Measurements from ENCODE around the gene HAP1. TPM values are rescaled to one million over a fixed set of nuclear protein-coding genes. Genes with fewer than 3 reads are reported as not detected.
"Not testable (repeated sequence)": the region's sequence is repeated elsewhere in the genome, so short reads cannot be mapped to it uniquely, and the experiment has no call there.

The HAP1 gene, protein sequence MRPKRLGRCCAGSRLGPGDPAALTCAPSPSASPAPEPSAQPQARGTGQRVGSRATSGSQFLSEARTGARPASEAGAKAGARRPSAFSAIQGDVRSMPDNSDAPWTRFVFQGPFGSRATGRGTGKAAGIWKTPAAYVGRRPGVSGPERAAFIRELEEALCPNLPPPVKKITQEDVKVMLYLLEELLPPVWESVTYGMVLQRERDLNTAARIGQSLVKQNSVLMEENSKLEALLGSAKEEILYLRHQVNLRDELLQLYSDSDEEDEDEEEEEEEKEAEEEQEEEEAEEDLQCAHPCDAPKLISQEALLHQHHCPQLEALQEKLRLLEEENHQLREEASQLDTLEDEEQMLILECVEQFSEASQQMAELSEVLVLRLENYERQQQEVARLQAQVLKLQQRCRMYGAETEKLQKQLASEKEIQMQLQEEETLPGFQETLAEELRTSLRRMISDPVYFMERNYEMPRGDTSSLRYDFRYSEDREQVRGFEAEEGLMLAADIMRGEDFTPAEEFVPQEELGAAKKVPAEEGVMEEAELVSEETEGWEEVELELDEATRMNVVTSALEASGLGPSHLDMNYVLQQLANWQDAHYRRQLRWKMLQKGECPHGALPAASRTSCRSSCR
- not detected for total RNA-seq

DNA sequence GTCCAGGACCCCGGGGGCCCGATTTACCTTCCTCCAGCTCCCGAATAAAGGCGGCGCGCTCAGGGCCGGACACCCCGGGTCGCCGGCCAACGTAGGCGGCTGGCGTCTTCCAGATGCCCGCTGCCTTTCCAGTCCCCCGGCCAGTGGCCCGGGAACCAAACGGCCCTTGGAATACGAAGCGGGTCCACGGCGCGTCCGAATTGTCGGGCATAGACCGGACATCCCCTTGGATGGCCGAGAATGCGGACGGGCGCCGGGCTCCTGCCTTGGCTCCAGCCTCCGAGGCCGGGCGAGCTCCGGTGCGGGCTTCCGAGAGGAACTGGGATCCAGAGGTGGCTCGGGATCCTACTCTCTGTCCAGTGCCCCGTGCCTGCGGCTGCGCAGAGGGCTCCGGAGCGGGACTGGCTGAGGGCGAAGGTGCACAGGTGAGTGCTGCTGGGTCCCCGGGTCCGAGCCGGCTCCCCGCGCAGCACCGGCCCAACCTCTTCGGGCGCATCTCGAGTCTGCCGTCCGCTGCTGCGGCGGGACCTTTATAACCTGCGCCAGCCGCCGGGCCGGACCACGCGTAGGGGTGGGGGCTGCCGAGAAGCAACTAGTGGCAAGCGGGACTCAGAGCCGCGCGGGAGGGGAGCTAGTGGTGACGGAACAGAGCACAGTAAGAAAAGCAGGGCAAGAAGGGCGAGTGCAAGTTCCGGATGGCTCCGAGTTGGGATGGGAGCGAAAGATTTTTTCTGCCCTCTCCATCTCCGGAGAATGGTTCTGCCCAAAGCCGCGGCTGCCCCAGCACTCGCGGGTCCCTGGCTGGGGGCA is at the start of gene HAP1:
TSS of gene HAP1 (minus strand) at position 505 of the 810 bp plus-strand sequence. CDS start at position 496, 9 bp downstream.
- H3K4me3 ChIP-seq (ENCODE audit: low read length in 3 of 3) = peak within 1 kb of the TSS; percentile 23 to 63 (median 53)
- peaks cover 57 to 70% (median 58%) of the 10 kb centered on the region in 3 donors for H3K27me3 ChIP-seq (ENCODE audit: control insufficient read depth in 3 of 3, insufficient read depth in 3 of 3, low read length in 3 of 3)
- H3K27ac ChIP-seq (ENCODE audit: low read depth, low read length) = no peak within 1 kb of the TSS
- no peaks in the 10 kb centered on the region for H3K9me3 ChIP-seq (ENCODE audit: control insufficient read depth in 3 of 3, low read length in 3 of 3)
- peaks cover 8 to 18% (median 12%) of the 10 kb centered on the region in 3 donors for H3K4me1 ChIP-seq (ENCODE audit: control insufficient read depth in 3 of 3, insufficient read depth in 3 of 3, low read length in 3 of 3)
- no peaks in the 10 kb centered on the region for H3K36me3 ChIP-seq (ENCODE audit: control insufficient read depth in 3 of 3, insufficient read depth in 3 of 3, low read length in 3 of 3)
- H3K9ac ChIP-seq (ENCODE audit: low read depth in 1 of 3, low read length in 3 of 3) = peak within 1 kb of the TSS in 2 of 3 donors; percentile 12 to 33

DNA sequence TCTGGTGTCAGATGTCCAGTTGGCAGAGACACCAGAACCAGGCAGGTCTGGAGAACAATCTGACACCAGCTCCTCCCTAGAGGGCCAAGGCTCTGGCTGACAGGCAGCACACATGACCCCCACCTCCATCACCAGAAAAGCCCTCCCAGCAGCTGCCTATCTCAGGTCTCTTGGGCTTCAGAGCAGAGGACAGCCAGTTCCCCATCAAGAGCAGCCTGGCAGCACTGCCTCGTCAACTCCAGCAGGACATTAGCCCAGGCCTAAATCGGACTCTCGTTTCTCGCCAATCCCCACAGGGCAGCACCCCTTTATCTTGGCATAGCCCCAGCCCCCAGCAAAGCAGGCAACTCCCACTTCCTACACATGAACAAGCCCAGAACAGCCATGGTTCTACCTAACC is 47.7 kb upstream of the HAP1 start:
- H3K9me3 ChIP-seq (ENCODE audit: control insufficient read depth in 3 of 3, low read length in 3 of 3) = no peaks in the 10 kb centered on the region
- peaks cover 53 to 63% (median 57%) of the 10 kb centered on the region in 3 donors for H3K4me1 ChIP-seq (ENCODE audit: control insufficient read depth in 3 of 3, insufficient read depth in 3 of 3, low read length in 3 of 3)
- no peaks in the 10 kb centered on the region for H3K36me3 ChIP-seq (ENCODE audit: control insufficient read depth in 3 of 3, insufficient read depth in 3 of 3, low read length in 3 of 3)
- H3K27me3 ChIP-seq (ENCODE audit: control insufficient read depth in 3 of 3, insufficient read depth in 3 of 3, low read length in 3 of 3) = no peaks in the 10 kb centered on the region
- peak overlapping the region; percentile 40 to 54 (median 43) for H3K4me3 ChIP-seq (ENCODE audit: low read length in 3 of 3)
- H3K27ac ChIP-seq (ENCODE audit: low read depth, low read length) = peak overlapping the region; percentile 78
- peak overlapping the region; percentile 36 to 50 (median 45) for H3K9ac ChIP-seq (ENCODE audit: low read depth in 1 of 3, low read length in 3 of 3)

- H3K9ac ChIP-seq (ENCODE audit: low read depth in 1 of 3, low read length in 3 of 3) = peak overlapping the region in 1 of 3 donors; percentile 50
- H3K27ac ChIP-seq (ENCODE audit: low read depth, low read length) = peak overlapping the region; percentile 78
- H3K4me3 ChIP-seq (ENCODE audit: low read length in 3 of 3) = peak overlapping the region in 2 of 3 donors; percentile 16 to 17
- H3K36me3 ChIP-seq (ENCODE audit: control insufficient read depth in 3 of 3, insufficient read depth in 3 of 3, low read length in 3 of 3) = no peaks in the 10 kb centered on the region
- no peaks in the 10 kb centered on the region for H3K9me3 ChIP-seq (ENCODE audit: control insufficient read depth in 3 of 3, low read length in 3 of 3)
- H3K4me1 ChIP-seq (ENCODE audit: control insufficient read depth in 3 of 3, insufficient read depth in 3 of 3, low read length in 3 of 3) = peaks cover 58 to 66% (median 63%) of the 10 kb centered on the region in 3 donors
- no peaks in the 10 kb centered on the region for H3K27me3 ChIP-seq (ENCODE audit: control insufficient read depth in 3 of 3, insufficient read depth in 3 of 3, low read length in 3 of 3)
These were observed 47.1 kb upstream of the HAP1 start for GRCh38 chr17:41781404-41782110.

- no peak overlapping the region for H3K4me3 ChIP-seq (ENCODE audit: low read length in 3 of 3)
- no peak overlapping the region for H3K9ac ChIP-seq (ENCODE audit: low read depth in 1 of 3, low read length in 3 of 3)
- no peak overlapping the region for H3K27ac ChIP-seq (ENCODE audit: low read depth, low read length)
- peaks cover 70 to 74% (median 73%) of the 10 kb centered on the region in 3 donors for H3K4me1 ChIP-seq (ENCODE audit: control insufficient read depth in 3 of 3, insufficient read depth in 3 of 3, low read length in 3 of 3)
- no peaks in the 10 kb centered on the region for H3K27me3 ChIP-seq (ENCODE audit: control insufficient read depth in 3 of 3, insufficient read depth in 3 of 3, low read length in 3 of 3)
- peaks cover 0 to 2% (median 0%) of the 10 kb centered on the region in 3 donors for H3K36me3 ChIP-seq (ENCODE audit: control insufficient read depth in 3 of 3, insufficient read depth in 3 of 3, low read length in 3 of 3)
- H3K9me3 ChIP-seq (ENCODE audit: control insufficient read depth in 3 of 3, low read length in 3 of 3) = no peaks in the 10 kb centered on the region
These were observed 45.5 kb upstream of the HAP1 start for GRCh38 chr17:41779954-41780353.

- peak overlapping the region in 2 of 3 donors; percentile 35 to 52 for H3K4me3 ChIP-seq (ENCODE audit: low read length in 3 of 3)
- H3K9ac ChIP-seq (ENCODE audit: low read depth in 1 of 3, low read length in 3 of 3) = peak overlapping the region in 2 of 3 donors; percentile 51 to 66
- H3K4me1 ChIP-seq (ENCODE audit: control insufficient read depth in 3 of 3, insufficient read depth in 3 of 3, low read length in 3 of 3) = peaks cover 71 to 79% (median 74%) of the 10 kb centered on the region in 3 donors
- H3K36me3 ChIP-seq (ENCODE audit: control insufficient read depth in 3 of 3, insufficient read depth in 3 of 3, low read length in 3 of 3) = peaks cover 0 to 3% (median 0%) of the 10 kb centered on the region in 3 donors
- no peaks in the 10 kb centered on the region for H3K9me3 ChIP-seq (ENCODE audit: control insufficient read depth in 3 of 3, low read length in 3 of 3)
- H3K27ac ChIP-seq (ENCODE audit: low read depth, low read length) = peak overlapping the region; percentile 49
- no peaks in the 10 kb centered on the region for H3K27me3 ChIP-seq (ENCODE audit: control insufficient read depth in 3 of 3, insufficient read depth in 3 of 3, low read length in 3 of 3)
These were observed 43.2 kb upstream of the HAP1 start for GRCh38 chr17:41777574-41778188.

DNA sequence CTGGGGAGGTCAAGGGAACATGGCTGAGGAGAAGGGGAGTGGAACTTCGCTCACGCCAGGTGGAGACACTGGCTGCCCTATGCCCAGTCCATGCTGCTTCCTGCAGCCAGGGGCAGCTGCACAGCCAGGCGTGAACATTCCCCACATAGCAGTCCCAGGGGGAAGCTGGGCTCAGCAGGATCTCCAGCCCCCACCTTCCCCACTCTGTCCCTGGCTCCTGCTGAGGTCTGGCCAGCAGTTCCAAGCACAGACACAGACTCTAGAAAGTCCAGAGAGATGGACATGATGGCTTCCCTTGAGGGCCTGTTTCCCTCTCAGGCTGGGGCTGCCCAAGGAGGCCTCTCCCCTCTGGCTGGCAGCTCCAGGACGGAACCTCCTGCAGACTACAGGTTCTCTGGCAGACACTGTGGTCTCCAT is 42.7 kb upstream of the HAP1 start:
- Histone ChIP-seq H3K9me3 (ENCODE audit: control insufficient read depth in 3 of 3, low read length in 3 of 3) (no peaks in the 10 kb centered on the region), H3K4me3 (ENCODE audit: low read length in 3 of 3) (peak overlapping the region in 2 of 3 donors; percentile 28 to 52), H3K9ac (ENCODE audit: low read depth in 1 of 3, low read length in 3 of 3) (peak overlapping the region in 2 of 3 donors; percentile 7 to 66), H3K27ac (ENCODE audit: low read depth, low read length) (peak overlapping the region; percentile 49), H3K36me3 (ENCODE audit: control insufficient read depth in 3 of 3, insufficient read depth in 3 of 3, low read length in 3 of 3) (peaks cover 0 to 4% (median under 1%) of the 10 kb centered on the region in 3 donors), H3K27me3 (ENCODE audit: control insufficient read depth in 3 of 3, insufficient read depth in 3 of 3, low read length in 3 of 3) (no peaks in the 10 kb centered on the region), H3K4me1 (ENCODE audit: control insufficient read depth in 3 of 3, insufficient read depth in 3 of 3, low read length in 3 of 3) (peaks cover 69 to 77% (median 73%) of the 10 kb centered on the region in 3 donors)

DNA sequence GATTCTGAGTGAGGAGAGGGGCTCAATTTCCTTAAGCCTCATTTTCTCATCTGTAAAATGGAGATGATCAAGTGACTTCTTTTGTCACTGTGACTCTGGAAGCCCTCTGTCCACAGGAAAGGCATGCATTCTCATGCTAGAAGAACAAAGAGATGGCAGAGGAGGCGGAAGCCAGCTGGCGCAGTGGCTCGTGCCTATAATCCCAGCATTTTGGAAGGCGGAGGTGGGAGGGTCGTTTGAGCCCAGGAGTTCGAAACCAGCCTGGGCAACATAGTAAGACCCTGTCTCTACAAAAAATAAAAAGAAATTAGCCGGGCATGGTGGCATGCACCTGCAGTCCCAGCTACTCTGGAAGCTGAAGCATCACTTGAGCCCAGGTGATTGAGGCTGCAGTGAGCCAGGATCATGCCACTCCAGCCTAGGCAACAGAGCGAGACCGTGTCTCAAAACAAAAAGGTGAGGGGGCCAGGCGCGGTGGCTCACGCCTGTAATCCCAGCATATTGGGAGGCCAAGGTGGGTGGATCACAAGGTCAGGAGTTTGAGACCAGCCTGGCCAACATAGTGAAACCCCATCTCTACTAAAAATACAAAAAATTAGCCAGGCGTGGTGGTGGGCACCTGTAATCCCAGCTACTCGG is 41.9 kb upstream of the HAP1 start:
- peak overlapping the region in 2 of 3 donors; percentile 38 to 73 for H3K9ac ChIP-seq (ENCODE audit: low read depth in 1 of 3, low read length in 3 of 3)
- not testable (repeated sequence) for H3K36me3 ChIP-seq (ENCODE audit: control insufficient read depth in 3 of 3, insufficient read depth in 3 of 3, low read length in 3 of 3); H3K27me3 ChIP-seq (ENCODE audit: control insufficient read depth in 3 of 3, insufficient read depth in 3 of 3, low read length in 3 of 3); H3K9me3 ChIP-seq (ENCODE audit: control insufficient read depth in 3 of 3, low read length in 3 of 3)
- H3K4me3 ChIP-seq (ENCODE audit: low read length in 3 of 3) = peak overlapping the region; percentile 3 to 56 (median 54)
- peak overlapping the region; percentile 57 for H3K27ac ChIP-seq (ENCODE audit: low read depth, low read length)
- peaks cover 62 to 69% (median 65%) of the 10 kb centered on the region in 3 donors for H3K4me1 ChIP-seq (ENCODE audit: control insufficient read depth in 3 of 3, insufficient read depth in 3 of 3, low read length in 3 of 3)

DNA sequence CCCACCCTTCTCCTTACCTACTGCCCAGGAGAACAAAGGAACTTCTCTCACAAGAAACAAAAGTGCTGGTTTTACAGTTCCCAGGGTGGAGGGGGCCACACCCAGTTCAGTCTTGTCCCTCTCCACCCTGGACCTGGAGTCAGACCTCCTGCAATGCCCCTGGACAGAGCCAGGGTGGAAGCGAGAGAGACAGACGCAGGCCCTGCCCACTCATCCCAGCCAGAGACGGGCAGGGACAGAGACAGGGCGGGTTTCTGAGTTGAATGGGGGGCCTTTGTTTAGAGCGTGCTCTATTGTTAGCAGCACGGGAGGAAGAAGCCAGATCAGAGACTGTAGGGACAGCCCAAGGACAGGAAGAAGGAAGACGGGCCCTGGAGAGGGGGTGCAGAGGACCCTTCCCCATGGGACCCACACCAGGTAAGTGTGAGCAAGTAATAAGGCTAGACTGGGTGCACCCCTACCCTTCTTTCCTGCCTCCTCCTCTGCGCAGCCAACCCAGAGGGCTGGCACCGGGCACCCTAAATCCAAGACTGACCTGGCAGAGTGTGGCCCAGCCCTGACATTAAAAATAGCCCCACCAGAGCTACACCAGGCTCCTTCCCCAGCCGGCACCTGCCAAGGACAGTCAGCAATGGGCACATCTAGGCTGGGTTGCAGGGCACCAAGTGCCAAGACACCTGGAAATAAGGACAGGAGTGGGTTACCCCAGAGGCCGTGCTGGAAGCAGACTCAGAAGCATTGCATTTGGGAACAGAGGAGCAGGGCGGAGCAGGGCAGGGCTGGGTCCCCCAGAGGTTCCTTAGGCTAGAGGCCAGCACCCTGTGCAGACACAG is 41.2 kb upstream of the HAP1 start:
- H3K4me1 ChIP-seq (ENCODE audit: control insufficient read depth in 3 of 3, insufficient read depth in 3 of 3, low read length in 3 of 3) = peaks cover 60 to 65% (median 63%) of the 10 kb centered on the region in 3 donors
- H3K27ac ChIP-seq (ENCODE audit: low read depth, low read length) = peak overlapping the region; percentile 57
- H3K4me3 ChIP-seq (ENCODE audit: low read length in 3 of 3) = peak overlapping the region; percentile 3 to 56 (median 54)
- H3K36me3 ChIP-seq (ENCODE audit: control insufficient read depth in 3 of 3, insufficient read depth in 3 of 3, low read length in 3 of 3) = peaks cover 9 to 11% (median 11%) of the 10 kb centered on the region in 3 donors
- peak overlapping the region; percentile 38 to 73 (median 48) for H3K9ac ChIP-seq (ENCODE audit: low read depth in 1 of 3, low read length in 3 of 3)
- no peaks in the 10 kb centered on the region for H3K27me3 ChIP-seq (ENCODE audit: control insufficient read depth in 3 of 3, insufficient read depth in 3 of 3, low read length in 3 of 3)
- H3K9me3 ChIP-seq (ENCODE audit: control insufficient read depth in 3 of 3, low read length in 3 of 3) = no peaks in the 10 kb centered on the region

Data from skeletal muscle tissue (tissue), 4 donors.